HG03060 (cell line): Measurements from ENCODE around the gene SCAMP1.
"Not testable (repeated sequence)": the region's sequence is repeated elsewhere in the genome, so short reads cannot be mapped to it uniquely, and the experiment has no call there.

Experiments used
- ATAC-seq: cut with Tn5 transposase; IDR thresholded peaks from one replicate; pipeline ENCODE4 v1.9.1; 2021; ENCODE audit warnings: low read depth, moderate number of reproducible peaks; ENCODE audit not compliant: unreplicated experiment

The SCAMP1 gene

DNA sequence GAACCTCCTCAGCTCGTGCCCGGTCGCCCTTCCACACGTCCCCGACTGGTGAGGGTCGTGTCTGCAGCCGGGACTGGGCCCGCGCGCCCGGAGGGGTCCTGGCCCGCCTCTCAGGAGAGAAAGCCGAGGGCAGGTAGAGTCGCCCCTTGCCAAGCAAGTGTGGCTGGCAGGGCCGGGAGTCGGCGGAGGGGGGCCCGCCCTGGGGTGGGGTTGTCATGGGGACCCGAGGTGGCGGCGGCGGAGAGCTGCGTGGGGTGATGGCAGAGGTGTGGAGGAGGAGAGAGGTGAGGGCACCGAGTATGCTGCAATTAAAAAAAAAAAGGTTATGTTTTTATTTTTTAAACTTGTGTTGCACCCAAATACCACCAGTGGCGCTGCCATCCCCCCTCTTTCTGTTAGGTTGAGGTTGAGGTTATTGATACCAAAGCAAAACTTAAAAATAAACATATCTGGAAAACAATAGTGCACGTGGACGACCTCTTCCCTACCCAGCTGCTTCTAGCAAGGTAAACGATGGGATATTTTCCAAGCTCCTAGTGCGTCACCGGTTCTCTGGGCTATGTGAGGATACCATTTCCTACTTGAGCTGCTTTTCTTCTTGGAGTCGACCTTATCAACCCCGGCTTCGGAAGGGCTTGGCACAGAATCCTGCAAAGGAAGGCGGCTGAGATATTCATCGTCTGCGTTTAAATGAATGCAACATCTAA lies 660 bp downstream of the SCAMP1 start:
- ATAC-seq = no peak

DNA sequence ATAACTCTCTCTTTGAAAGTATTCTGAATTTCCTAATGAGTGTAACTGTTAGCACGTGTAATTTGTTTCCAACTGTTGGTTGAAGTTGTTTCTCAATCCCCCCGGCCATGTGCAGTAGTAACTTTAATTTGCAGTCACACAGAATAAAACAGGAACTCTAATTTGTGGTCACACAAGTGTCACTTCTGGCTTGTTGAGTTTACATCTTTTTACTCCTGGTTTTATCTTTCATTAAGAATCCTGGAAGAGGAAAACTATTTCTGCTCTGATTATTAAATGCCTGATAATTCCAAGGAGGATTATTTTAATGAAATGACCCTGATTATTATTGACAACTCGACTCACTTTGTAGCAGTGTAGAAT lies 1.2 kb downstream of the SCAMP1 start:
- no peak for ATAC-seq

DNA sequence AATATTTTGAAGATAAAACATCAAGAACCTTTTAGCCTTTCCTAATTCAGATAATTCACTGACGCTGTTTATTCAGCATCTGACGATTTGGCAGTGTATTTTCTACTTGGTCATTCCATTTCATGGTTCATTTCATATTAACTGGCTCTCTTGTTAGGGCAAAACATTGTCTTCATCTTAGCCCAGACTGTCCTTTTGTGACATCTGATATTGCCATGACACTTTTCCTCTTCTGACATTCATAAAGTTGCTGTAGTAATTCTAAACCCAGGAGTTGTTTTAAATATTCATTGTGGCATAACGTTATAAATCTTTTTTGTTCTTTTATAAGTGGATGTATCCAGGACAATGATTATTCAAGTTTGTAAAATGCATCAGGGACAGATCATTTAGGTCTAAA lies 1.8 kb downstream of the SCAMP1 start:
- no peak for ATAC-seq

GRCh38 chr5:78364005-78364404 lies 3.6 kb downstream of the SCAMP1 start:
- ATAC-seq = no peak

DNA sequence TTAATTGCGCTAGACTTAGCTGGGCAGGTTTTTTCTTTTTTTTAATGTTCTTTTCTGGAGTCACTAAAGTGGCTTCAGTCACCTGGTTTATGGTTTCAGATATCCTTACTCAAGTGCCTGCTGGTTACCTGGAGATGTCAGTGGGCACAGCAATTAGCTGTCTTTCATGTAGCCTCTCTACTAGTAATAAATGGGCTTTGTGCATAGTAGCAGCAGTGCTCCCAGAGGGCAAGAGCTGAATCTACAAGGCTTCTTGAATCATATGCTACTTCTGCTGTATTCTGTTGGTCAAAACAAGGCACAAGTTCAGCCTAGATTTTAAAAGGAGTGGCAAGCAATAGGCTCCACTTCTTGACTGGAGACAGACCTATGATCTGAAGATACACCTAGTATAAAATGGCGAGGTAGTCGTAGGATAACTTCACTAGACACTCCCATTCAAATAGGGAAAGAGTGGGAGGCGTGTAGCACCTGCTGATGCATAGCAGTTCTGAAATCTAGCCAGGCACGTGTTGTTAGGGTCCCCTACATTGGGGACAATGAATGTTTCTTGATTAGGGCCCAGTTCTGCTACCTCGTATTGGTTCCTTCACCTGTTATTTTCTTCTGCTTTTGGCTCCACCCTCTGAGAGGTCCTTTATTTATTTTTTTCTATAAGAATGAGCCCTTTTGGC lies 7.0 kb downstream of the SCAMP1 start:
- no peak for ATAC-seq

GRCh38 chr5:78369680-78370079 lies 9.3 kb downstream of the SCAMP1 start:
- no peak for ATAC-seq

DNA sequence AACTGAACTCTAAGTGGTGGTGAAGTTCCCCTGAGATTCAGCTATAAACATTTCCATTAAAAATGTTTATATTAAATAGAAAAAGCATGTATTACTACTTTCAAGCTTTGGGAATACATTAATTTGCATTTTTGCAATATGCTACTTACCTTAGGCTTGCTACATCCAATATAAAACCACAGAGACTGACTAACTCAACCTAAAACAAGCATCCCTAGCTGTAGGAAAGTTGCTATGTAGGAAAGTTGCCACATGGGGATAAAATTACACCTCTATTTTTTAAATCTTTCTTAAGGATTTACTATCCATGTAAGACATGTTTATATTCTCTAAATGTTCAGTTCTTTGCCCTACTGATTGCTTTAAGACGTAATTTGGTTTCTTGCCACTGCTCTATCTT lies 12.8 kb downstream of the SCAMP1 start:
- ATAC-seq = no peak

DNA sequence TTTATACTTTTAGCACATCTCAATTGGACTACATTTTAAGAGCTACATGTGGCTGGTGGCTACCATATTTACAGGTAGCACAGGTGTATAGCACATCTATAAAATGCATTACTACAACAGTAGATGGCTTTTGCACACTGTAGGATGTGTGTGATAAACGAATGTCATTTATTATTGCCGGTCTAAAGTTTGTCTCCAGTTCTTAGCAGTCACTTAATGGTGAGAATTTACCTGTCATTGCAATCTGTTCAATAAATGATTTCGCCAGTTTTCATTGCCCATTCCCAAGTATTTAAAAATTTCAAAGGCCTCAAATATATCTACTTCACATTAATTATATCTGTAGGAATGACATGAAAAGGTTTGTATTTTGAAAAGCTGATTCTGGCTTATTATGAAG lies 15.9 kb downstream of the SCAMP1 start:
- no peak for ATAC-seq

- ATAC-seq = no peak
Observed at GRCh38 chr5:78377056-78377717, 16.8 kb downstream of the SCAMP1 start.

DNA sequence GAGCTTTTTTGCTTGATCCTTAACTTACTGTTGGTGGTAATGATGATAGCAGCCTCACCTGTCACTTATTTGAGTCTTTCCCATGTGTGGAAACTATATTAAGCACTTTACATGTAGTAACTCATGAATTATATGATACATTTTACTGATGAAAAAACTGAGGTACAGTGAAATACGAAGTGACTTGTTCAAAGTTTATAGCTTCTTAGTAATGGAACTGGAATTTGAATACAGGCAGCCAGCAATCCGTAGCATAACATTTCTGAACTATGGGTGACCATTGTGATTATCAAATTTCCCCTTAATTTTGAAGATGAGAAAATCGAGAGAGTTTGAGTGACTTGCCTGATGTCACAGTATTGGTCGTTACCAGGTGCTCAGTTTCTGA lies 17.3 kb downstream of the SCAMP1 start:
- ATAC-seq = no peak

GRCh38 chr5:78387468-78388153 lies 27.2 kb downstream of the SCAMP1 start:
- no peak for ATAC-seq

DNA sequence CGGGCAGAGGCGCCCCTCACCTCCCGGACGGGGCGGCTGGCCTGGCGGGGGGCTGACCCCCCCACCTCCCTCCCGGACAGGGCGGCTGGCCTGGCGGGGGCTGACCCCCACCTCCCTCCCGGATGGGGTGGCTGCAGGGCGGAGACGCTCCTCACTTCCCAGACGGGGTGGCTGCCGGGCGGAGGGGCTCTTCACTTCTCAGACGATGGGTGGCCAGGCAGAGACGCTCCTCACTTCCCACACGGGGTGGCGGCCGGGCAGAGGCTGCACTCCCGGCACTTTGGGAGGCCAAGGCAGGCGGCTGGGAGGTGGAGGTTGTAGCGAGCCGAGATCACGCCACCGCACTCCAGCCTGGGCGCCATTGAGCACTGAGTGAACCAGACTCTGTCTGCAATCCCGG lies 30.9 kb downstream of the SCAMP1 start:
- not testable (repeated sequence) for ATAC-seq

GRCh38 chr5:78397831-78398230 lies 37.4 kb downstream of the SCAMP1 start:
- no peak for ATAC-seq

- no peak for ATAC-seq
Observed at GRCh38 chr5:78399116-78399515, 38.7 kb downstream of the SCAMP1 start.

DNA sequence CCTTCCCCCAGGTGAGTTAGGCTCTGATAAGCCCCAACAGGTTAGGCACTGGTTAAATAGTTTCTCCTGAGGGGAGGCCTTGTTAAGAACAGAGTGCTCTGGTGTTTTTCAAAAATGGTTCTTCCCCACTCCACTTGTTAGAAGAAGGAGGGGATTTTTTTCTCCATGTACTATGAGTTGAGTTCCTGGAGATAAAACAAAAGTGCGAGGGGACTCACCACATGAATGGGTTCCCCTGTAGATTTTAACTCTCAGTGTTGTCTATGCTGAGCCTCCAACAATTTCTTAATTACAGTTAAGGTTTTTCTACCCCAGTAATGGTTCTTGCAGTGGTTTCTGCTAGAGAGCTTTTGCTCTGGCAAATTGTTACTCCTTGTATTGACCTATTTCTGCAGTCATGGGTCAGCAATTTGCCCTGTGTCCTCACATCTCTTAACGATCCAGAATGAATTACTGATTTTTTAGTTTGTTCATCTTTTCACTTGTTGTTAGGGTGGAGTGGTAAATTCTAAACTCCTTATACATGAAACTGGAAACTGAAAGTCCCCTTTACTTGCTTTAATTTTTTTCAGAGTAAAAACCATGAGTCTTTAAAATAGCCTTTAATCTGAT lies 44.4 kb downstream of the SCAMP1 start:
- no peak for ATAC-seq

GRCh38 chr5:78405829-78406750 lies 45.7 kb downstream of the SCAMP1 start:
- no peak for ATAC-seq

GRCh38 chr5:78407458-78407857 lies 47.0 kb downstream of the SCAMP1 start:
- no peak for ATAC-seq

DNA sequence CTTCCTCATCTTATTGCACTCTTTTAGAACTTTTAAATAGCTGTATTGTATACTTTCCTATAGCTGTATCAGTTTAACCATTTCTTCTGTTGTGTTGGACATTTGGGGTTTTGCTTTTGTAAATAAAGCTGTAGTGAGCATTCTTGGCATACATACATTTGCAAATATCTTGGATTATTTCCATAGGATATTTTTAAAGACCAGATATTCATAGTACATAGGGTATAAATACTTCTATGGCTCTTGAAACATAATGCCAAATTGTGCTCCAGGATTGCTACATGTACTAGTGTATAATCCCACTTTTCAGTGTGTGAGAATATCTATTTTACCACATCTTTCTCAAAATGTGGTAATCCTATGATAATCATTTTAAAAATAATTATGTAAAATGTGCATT lies 51.2 kb downstream of the SCAMP1 start:
- no peak for ATAC-seq

GRCh38 chr5:78416677-78417425 lies 56.4 kb downstream of the SCAMP1 start:
- no peak for ATAC-seq
